Measurements from ENCODE around the gene CKMT1A.
"Not testable (repeated sequence)": the region's sequence is repeated elsewhere in the genome, so short reads cannot be mapped to it uniquely, and the experiment has no call there.

The CKMT1A gene

GRCh38 chr15:43693148-43694022, at the start of gene CKMT1A:
TSS of gene CKMT1A (plus strand) at chr15:43693859. CDS start at chr15:43694051, 192 bp downstream.
- ATAC-seq = peak; percentile 20 to 26

GRCh38 chr15:43648649-43649429, 44.8 kb upstream of the CKMT1A start, which contains the start of gene CATSPER2:
TSS of gene CATSPER2 (minus strand) at chr15:43648844. CDS start at chr15:43648061, 783 bp downstream.
- ATAC-seq = no peak

- peak in 1 of 2 donors; percentile 20 for ATAC-seq
These were observed 44.2 kb upstream of the CKMT1A start for GRCh38 chr15:43649430-43649926.

- not testable (repeated sequence) for ATAC-seq
These were observed 33.9 kb upstream of the CKMT1A start for GRCh38 chr15:43659727-43660126.

- not testable (repeated sequence) for ATAC-seq
These were observed 31.4 kb upstream of the CKMT1A start for GRCh38 chr15:43662293-43662692.

- ATAC-seq = not testable (repeated sequence)
These were observed 30.3 kb upstream of the CKMT1A start for GRCh38 chr15:43663333-43663732.

GRCh38 chr15:43666177-43666576, 27.5 kb upstream of the CKMT1A start:
- not testable (repeated sequence) for ATAC-seq

- ATAC-seq = not testable (repeated sequence)
These were observed 19.5 kb upstream of the CKMT1A start for GRCh38 chr15:43674175-43674574.

- peak; percentile 99 for ATAC-seq
These were observed 3.9 kb upstream of the CKMT1A start for GRCh38 chr15:43689604-43690301.

- not testable (repeated sequence) for ATAC-seq
These were observed 980 bp upstream of the CKMT1A start for GRCh38 chr15:43692679-43693078.

- ATAC-seq = no peak
These were observed 8.5 kb downstream of the CKMT1A start for GRCh38 chr15:43702174-43702573.

GRCh38 chr15:43702701-43703424, 9.2 kb downstream of the CKMT1A start:
- ATAC-seq = no peak

- not testable (repeated sequence) for ATAC-seq
These were observed 16.9 kb downstream of the CKMT1A start for GRCh38 chr15:43710431-43711131.

- ATAC-seq = no peak
These were observed 29.5 kb downstream of the CKMT1A start for GRCh38 chr15:43723151-43723550.

- ATAC-seq = not testable (repeated sequence)
These were observed 32.6 kb downstream of the CKMT1A start for GRCh38 chr15:43726306-43726705.

GRCh38 chr15:43728053-43728725, 34.5 kb downstream of the CKMT1A start:
- not testable (repeated sequence) for ATAC-seq

- no peak for ATAC-seq
These were observed 41.8 kb downstream of the CKMT1A start for GRCh38 chr15:43735416-43735815.

GRCh38 chr15:43746245-43746902, 52.7 kb downstream of the CKMT1A start, which contains the start of gene PDIA3:
TSS of gene PDIA3 (plus strand) at chr15:43746438. CDS start at chr15:43746540, 102 bp downstream.
- ATAC-seq = peak; percentile 83

GRCh38 chr15:43746903-43747309, 53.2 kb downstream of the CKMT1A start:
- peak; percentile 39 to 53 for ATAC-seq

- ATAC-seq = peak in 1 of 2 donors; percentile 11
These were observed 54.7 kb downstream of the CKMT1A start for GRCh38 chr15:43748376-43748775.

Measured in activated CD4-positive, CD25-positive, alpha-beta regulatory T cell treated with anti-CD3 and anti-CD28 coated beads, Interleukin-2, amount 50 U/mL, for 24 hours (primary cell).